GM23338 (cell line): ENCODE data around the gene NXPH4. TPM values are rescaled to one million over a fixed set of nuclear protein-coding genes. Genes with fewer than 3 reads are reported as not detected.

ENCODE experiments used
- ATAC-seq: fragments of 200-7000 bp; cut with Tn5 transposase; 3 replicates; pipeline ENCODE4 v1.9.1; 2020
- DNase-seq: peaks from one replicate; pipeline ENCODE4 v3.0.0-alpha.2; 2015; ENCODE audit warnings: low spot score
- H2AFZ ChIP-seq: fragments of 200-600 bp; sonication (generic); 2 replicates; pipeline ENCODE4 v1.8.0; 2016; ENCODE audit warnings: antibody characterized with exemption, mild to moderate bottlenecking, moderate library complexity
- H3F3A ChIP-seq: fragments of 200-600 bp; sonication (generic); replicated peaks from 2 replicates; pipeline ENCODE4 v1.8.0; 2017; ENCODE audit warnings: antibody characterized with exemption, mixed run types, low read depth
- H3K27ac ChIP-seq: fragments of 200-600 bp; sonication (generic); 2 replicates; pipeline ENCODE4 v1.6.1; 2016; ENCODE audit warnings: low read depth
- H3K27me3 ChIP-seq: fragments of 200-600 bp; sonication (generic); 2 replicates; pipeline ENCODE4 v1.8.0; 2016; ENCODE audit warnings: mild to moderate bottlenecking, mixed run types, moderate library complexity; ENCODE audit not compliant: insufficient read depth
- H3K36me3 ChIP-seq: fragments of 200-600 bp; sonication (generic); 2 replicates; pipeline ENCODE4 v1.8.0; 2016; ENCODE audit warnings: mild to moderate bottlenecking; ENCODE audit not compliant: insufficient read depth
- H3K4me1 ChIP-seq: fragments of 200-600 bp; sonication (generic); 2 replicates; pipeline ENCODE4 v1.8.0; 2016; ENCODE audit warnings: mild to moderate bottlenecking, moderate library complexity; ENCODE audit not compliant: insufficient read depth
- H3K4me2 ChIP-seq: fragments of 200-600 bp; sonication (generic); 2 replicates; pipeline ENCODE4 v1.7.1; 2017; ENCODE audit warnings: mixed run types
- H3K4me3 ChIP-seq: fragments of 200-600 bp; sonication (generic); 2 replicates; pipeline ENCODE4 v1.6.1; 2016; ENCODE audit warnings: mixed run types
- H3K79me2 ChIP-seq: fragments of 200-600 bp; sonication (generic); replicated peaks from 2 replicates; pipeline ENCODE4 v1.8.0; 2017; ENCODE audit warnings: mild to moderate bottlenecking; ENCODE audit not compliant: insufficient read depth
- H3K9me2 ChIP-seq: fragments of 200-600 bp; sonication (generic); 2 replicates; pipeline ENCODE4 v1.8.0; 2017; ENCODE audit not compliant: insufficient read depth
- H4K20me1 ChIP-seq: fragments of 200-600 bp; sonication (generic); replicated peaks from 2 replicates; pipeline ENCODE4 v1.8.0; 2017; ENCODE audit warnings: mild to moderate bottlenecking; ENCODE audit not compliant: insufficient read depth
- H3K27ac Mint-ChIP-seq: 2 replicates; pipeline ENCODE4 v1.8.0; 2020; ENCODE audit warnings: inconsistent platforms, mild to moderate bottlenecking, moderate library complexity, mixed read lengths
- H3K27me3 Mint-ChIP-seq: 3 replicates; pipeline ENCODE4 v1.8.0; 2022; ENCODE audit warnings: low read depth, mild to moderate bottlenecking, moderate library complexity, mixed read lengths, inconsistent platforms; ENCODE audit not compliant: insufficient read depth, poor library complexity
- H3K36me3 Mint-ChIP-seq: 3 replicates; pipeline ENCODE4 v1.8.0; 2021; ENCODE audit warnings: low read depth, mild to moderate bottlenecking, inconsistent platforms, moderate library complexity, mixed read lengths
- H3K4me1 Mint-ChIP-seq: 3 replicates; pipeline ENCODE4 v1.8.0; 2020; ENCODE audit warnings: mild to moderate bottlenecking, inconsistent platforms, mixed read lengths
- H3K4me3 Mint-ChIP-seq: 3 replicates; pipeline ENCODE4 v1.8.0; 2021; ENCODE audit warnings: moderate library complexity, mild to moderate bottlenecking, inconsistent platforms, mixed read lengths
- H3K9me3 Mint-ChIP-seq: 3 replicates; pipeline ENCODE4 v1.8.0; 2020; ENCODE audit warnings: moderate library complexity, mild to moderate bottlenecking, inconsistent platforms, mixed read lengths
- CREB1 ChIP-seq: fragments of 250-450 bp; sonication (Bioruptor Pico); IDR thresholded peaks from 2 replicates; pipeline ENCODE4 v1.5.0; 2020; ENCODE audit warnings: low read depth, mild to moderate bottlenecking, moderate library complexity
- CTCF ChIP-seq, 2 experiments: fragments of 200-600 bp in 1 of 2; sonication (generic) in 1 of 2; conservative IDR thresholded peaks; 2 replicates each; pipeline versions ENCODE4 v1.5.1 to v1.6.1; 2016 to 2017; ENCODE audit warnings: antibody characterized with exemption in 2 of 2, low read depth in 2 of 2, mild to moderate bottlenecking in 2 of 2, moderate library complexity in 1 of 2
- EZH2 ChIP-seq: fragments of 200-600 bp; sonication (generic); IDR thresholded peaks from one replicate; pipeline ENCODE4 v1.8.0; 2017; ENCODE audit warnings: antibody characterized with exemption, mild to moderate bottlenecking, low read depth; ENCODE audit not compliant: unreplicated experiment
- EZH2phosphoT487 ChIP-seq: fragments of 200-600 bp; sonication (generic); IDR thresholded peaks from one replicate; pipeline ENCODE4 v1.8.1; 2018; ENCODE audit warnings: antibody characterized with exemption; ENCODE audit not compliant: unreplicated experiment
- JUNB ChIP-seq: IDR thresholded peaks from one replicate; pipeline ENCODE4 v1.6.1; 2016; ENCODE audit warnings: antibody characterized with exemption; ENCODE audit not compliant: unreplicated experiment
- POLR2AphosphoS5 ChIP-seq: IDR thresholded peaks from 2 replicates; pipeline ENCODE4 v1.6.1; 2016; ENCODE audit warnings: antibody characterized with exemption, low read depth
- REST ChIP-seq: IDR thresholded peaks from one replicate; pipeline ENCODE4 v1.6.1; 2018; ENCODE audit warnings: antibody characterized with exemption; ENCODE audit not compliant: unreplicated experiment
- ZNF462 ChIP-seq: fragments of 250-450 bp; sonication (Bioruptor Pico); IDR thresholded peaks from 2 replicates; pipeline ENCODE4 v1.5.0; 2020; ENCODE audit warnings: mild to moderate bottlenecking, moderate library complexity
- polyA plus RNA-seq: library from polyadenylated mRNA; unstranded; fragments of >200 nt; fragmentation: Nextera tagmentation; extraction: Ambion mirVana; gene quantifications from 2 replicates; pipeline ENCODE4 v1.2.1, GENCODE V29; 2016
- total RNA-seq: library from RNA; depleted of rRNA; stranded (reverse); fragments of >200 nt; shearing (Covaris generic); gene quantifications from 2 replicates; pipeline ENCODE4 v1.2.3, GENCODE V29; 2014

The NXPH4 gene
- total and polyA plus RNA-seq, 2 experiments from 2014 or later: 0.89 to 1.5 TPM

- Mint-ChIP-seq H3K4me3 (no peak overlapping the region), H3K27ac (no peak overlapping the region), H3K9me3 (no peaks in the 10 kb centered on the region), H3K36me3 (peaks cover 12% of the 10 kb centered on the region), H3K27me3 (peaks cover 9% of the 10 kb centered on the region), H3K4me1 (peaks cover 18% of the 10 kb centered on the region)
- Histone ChIP-seq H3K4me2 (no peak overlapping the region), H2AFZ (no peak overlapping the region), H3K4me3 (no peak overlapping the region), H3K79me2 (no peaks in the 10 kb centered on the region), H3K27me3 (no peaks in the 10 kb centered on the region), H3K9me2 (no peaks in the 10 kb centered on the region), H3K36me3 (no peaks in the 10 kb centered on the region), H3K4me1 (peaks cover 16% of the 10 kb centered on the region), H4K20me1 (no peaks in the 10 kb centered on the region), H3K27ac (no peak overlapping the region), H3F3A (peaks cover 5% of the 10 kb centered on the region; the same call in 1 of the 2 replicates)
- ATAC-seq (no peak), DNase-seq (no peak)
- no peak for TF ChIP-seq EZH2phosphoT487
Measured at GRCh38 chr12:57263096-57263495, 46.5 kb downstream of the NXPH4 start.

GRCh38 chr12:57266681-57267080 lies 50.1 kb downstream of the NXPH4 start:
- TF ChIP-seq JUNB (no peak), EZH2phosphoT487 (no peak), POLR2AphosphoS5 (no peak), CTCF (conservative IDR thresholded peaks at IDR 0.05; ENCODE audit: low read depth in 2 of 2) (no peak), EZH2 (no peak), ZNF462 (CRISPR knock-in tag) (no peak), REST (no peak), CREB1 (CRISPR knock-in tag) (no peak)
- Histone ChIP-seq H3K27me3 (no peaks in the 10 kb centered on the region), H2AFZ (no peak overlapping the region), H3K79me2 (no peaks in the 10 kb centered on the region), H3K36me3 (no peaks in the 10 kb centered on the region; the same call in 1 of the 2 replicates), H3K4me1 (peaks cover 7% of the 10 kb centered on the region), H3K4me3 (no peak overlapping the region), H4K20me1 (no peaks in the 10 kb centered on the region), H3K27ac (no peak overlapping the region), H3K4me2 (no peak overlapping the region), H3F3A (peaks cover 5% of the 10 kb centered on the region; the same call in 1 of the 2 replicates), H3K9me2 (no peaks in the 10 kb centered on the region)
- ATAC-seq (no peak), DNase-seq (no peak)
- no peaks in the 10 kb centered on the region for H3K9me3 Mint-ChIP-seq
- peaks cover 12% of the 10 kb centered on the region; the same call in 2 of the 3 replicates for H3K4me1 Mint-ChIP-seq
- H3K36me3 Mint-ChIP-seq: peaks cover 19% of the 10 kb centered on the region
- no peak overlapping the region for H3K4me3 Mint-ChIP-seq
- no peak overlapping the region for H3K27ac Mint-ChIP-seq
- H3K27me3 Mint-ChIP-seq: peaks cover 6% of the 10 kb centered on the region
